ENCODE results near the gene MRPL53.

The MRPL53 gene

DNA sequence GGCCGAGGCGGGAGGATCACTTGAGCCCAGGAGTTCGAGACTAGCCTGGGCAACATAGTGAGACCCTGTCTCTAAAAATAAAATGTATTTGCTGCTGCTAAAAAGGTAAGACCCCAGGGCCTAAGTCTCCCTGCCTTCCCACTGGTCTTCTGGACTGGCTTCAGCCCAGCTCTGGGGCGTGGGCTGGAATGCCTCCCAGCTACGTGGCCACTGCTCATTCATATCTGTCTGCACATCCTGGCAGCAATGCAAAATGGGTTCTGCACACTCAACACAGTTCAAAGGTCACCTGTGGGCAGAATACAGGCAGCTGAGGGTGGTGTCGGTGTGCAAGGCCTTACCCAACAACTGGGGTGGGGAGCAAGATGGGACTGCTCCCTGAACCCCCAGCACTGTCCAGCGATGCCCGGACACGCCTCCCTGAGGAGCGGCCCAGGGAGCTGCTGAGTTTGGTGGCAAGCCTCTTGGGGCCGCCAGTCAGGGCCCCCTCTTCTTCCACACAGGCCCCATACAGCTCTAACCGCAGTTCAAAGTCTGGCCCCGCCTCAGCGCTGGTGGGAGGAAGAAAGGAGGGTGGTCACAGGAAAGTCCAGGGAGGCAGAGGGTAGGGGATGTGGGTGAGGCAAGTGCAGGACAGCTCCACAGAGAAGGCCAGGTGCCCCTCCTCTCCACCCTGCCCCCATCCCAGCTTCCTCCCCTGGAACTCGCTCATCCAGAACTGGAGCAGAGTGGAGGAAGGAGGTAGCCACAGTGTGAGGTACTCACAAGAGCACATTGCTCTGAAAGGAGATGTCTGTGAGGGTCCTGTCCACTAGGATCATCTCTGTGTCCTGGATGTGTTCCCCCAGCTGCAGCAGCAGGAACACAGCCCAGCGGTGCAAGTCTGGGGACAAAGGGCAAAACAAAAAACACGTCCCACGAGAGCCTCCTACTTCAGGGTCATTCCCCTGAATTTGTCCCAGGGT lies 42.7 kb downstream of the MRPL53 start:
- TF ChIP-seq EZH2phosphoT487 (conservative IDR thresholded peaks at IDR 0.05; ENCODE audit: low read length): no peak
- no peaks in the 10 kb centered on the region for H3F3A ChIP-seq (ENCODE audit: insufficient read depth)
- H3K4me2 ChIP-seq (ENCODE audit: low read depth, low read length, poor library complexity, severe bottlenecking): no peak overlapping the region
- H4K20me1 ChIP-seq (ENCODE audit: low read depth, low read length): no peaks in the 10 kb centered on the region
- no peak overlapping the region for H2AFZ ChIP-seq (ENCODE audit: low read depth, low read length, severe bottlenecking)
- no peaks in the 10 kb centered on the region for H3K79me2 ChIP-seq (ENCODE audit: insufficient read depth, low read length)
- no peak overlapping the region for H3K27ac ChIP-seq (ENCODE audit: low read depth, low read length)
- no peak overlapping the region for H3K9ac ChIP-seq (ENCODE audit: low read length)
- H3K4me3 ChIP-seq (ENCODE audit: insufficient read depth, low read length, poor library complexity, severe bottlenecking): no peak overlapping the region
- no peaks in the 10 kb centered on the region for H3K9me2 ChIP-seq (replicated peaks; ENCODE audit: insufficient read depth, low read length)
- H3K27me3 ChIP-seq (ENCODE audit: low read length): no peaks in the 10 kb centered on the region
- no peaks in the 10 kb centered on the region for H3K36me3 ChIP-seq (ENCODE audit: low read length)
- no peaks in the 10 kb centered on the region for H3K9me3 ChIP-seq (ENCODE audit: insufficient read depth, low read length)

DNA sequence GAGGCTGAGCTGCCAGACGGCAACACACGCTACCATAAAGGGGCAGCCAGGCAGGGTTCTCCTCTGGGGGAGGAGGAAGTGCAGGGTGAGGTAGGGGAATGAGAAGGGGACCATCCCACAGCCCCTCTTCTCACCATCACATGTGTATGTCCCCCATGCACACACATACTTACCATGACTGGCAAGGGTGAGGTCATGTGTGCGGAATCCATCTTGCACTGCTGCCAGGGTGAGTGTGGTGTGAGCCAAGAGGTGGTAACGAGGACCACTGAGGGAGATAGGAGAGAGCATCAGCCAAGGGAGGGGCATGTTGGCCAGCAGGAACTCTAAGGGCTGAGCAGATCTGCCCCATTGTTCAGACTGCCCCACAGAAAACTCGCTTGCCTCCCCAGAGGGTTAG lies 43.8 kb downstream of the MRPL53 start:
- H3K9ac ChIP-seq (ENCODE audit: low read length): no peak overlapping the region
- no peaks in the 10 kb centered on the region for H3K27me3 ChIP-seq (ENCODE audit: low read length)
- H3F3A ChIP-seq (ENCODE audit: insufficient read depth): no peaks in the 10 kb centered on the region
- H3K36me3 ChIP-seq (ENCODE audit: low read length): no peaks in the 10 kb centered on the region
- H3K9me3 ChIP-seq (ENCODE audit: insufficient read depth, low read length): no peaks in the 10 kb centered on the region
- no peaks in the 10 kb centered on the region for H4K20me1 ChIP-seq (ENCODE audit: low read depth, low read length)
- H3K4me3 ChIP-seq (ENCODE audit: insufficient read depth, low read length, poor library complexity, severe bottlenecking): no peak overlapping the region
- H2AFZ ChIP-seq (ENCODE audit: low read depth, low read length, severe bottlenecking): no peak overlapping the region
- TF ChIP-seq EZH2phosphoT487 (conservative IDR thresholded peaks at IDR 0.05; ENCODE audit: low read length): no peak
- TF ChIP-seq, protein P1, sequence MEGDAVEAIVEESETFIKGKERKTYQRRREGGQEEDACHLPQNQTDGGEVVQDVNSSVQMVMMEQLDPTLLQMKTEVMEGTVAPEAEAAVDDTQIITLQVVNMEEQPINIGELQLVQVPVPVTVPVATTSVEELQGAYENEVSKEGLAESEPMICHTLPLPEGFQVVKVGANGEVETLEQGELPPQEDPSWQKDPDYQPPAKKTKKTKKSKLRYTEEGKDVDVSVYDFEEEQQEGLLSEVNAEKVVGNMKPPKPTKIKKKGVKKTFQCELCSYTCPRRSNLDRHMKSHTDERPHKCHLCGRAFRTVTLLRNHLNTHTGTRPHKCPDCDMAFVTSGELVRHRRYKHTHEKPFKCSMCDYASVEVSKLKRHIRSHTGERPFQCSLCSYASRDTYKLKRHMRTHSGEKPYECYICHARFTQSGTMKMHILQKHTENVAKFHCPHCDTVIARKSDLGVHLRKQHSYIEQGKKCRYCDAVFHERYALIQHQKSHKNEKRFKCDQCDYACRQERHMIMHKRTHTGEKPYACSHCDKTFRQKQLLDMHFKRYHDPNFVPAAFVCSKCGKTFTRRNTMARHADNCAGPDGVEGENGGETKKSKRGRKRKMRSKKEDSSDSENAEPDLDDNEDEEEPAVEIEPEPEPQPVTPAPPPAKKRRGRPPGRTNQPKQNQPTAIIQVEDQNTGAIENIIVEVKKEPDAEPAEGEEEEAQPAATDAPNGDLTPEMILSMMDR (IDR thresholded peaks at IDR 0.05; ENCODE audit: insufficient read depth, low read length, poor library complexity, severe bottlenecking): no peak
- no peak overlapping the region for H3K27ac ChIP-seq (ENCODE audit: low read depth, low read length)
- no peaks in the 10 kb centered on the region for H3K79me2 ChIP-seq (ENCODE audit: insufficient read depth, low read length)
- no peak overlapping the region for H3K4me2 ChIP-seq (ENCODE audit: low read depth, low read length, poor library complexity, severe bottlenecking)
- no peaks in the 10 kb centered on the region for H3K9me2 ChIP-seq (replicated peaks; ENCODE audit: insufficient read depth, low read length)

DNA sequence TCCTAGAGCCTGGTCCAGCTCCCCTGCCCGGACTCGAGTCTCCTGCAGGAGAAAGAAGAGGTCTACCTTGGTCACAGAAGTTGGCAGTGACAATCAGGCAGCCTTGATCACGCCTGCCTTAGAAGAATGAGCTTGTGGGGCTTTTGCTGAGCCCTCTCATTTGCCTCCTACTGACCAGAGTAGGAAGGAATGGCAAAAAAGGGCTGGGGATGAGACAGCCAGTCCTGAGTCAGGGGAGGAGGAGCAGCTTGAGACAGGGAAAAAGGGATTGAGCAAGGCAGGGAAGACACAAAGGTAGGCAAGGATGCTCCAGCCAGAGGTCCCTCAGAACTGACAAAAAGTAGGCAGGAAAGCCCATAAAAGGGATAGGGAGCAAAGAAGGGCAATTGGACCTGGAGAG lies 44.9 kb downstream of the MRPL53 start:
- Histone ChIP-seq H3K36me3 (ENCODE audit: low read length) (no peaks in the 10 kb centered on the region), H3K4me3 (ENCODE audit: insufficient read depth, low read length, poor library complexity, severe bottlenecking) (no peak overlapping the region), H4K20me1 (ENCODE audit: low read depth, low read length) (no peaks in the 10 kb centered on the region), H2AFZ (ENCODE audit: low read depth, low read length, severe bottlenecking) (no peak overlapping the region), H3K27ac (ENCODE audit: low read depth, low read length) (no peak overlapping the region), H3K9me2 (replicated peaks; ENCODE audit: insufficient read depth, low read length) (no peaks in the 10 kb centered on the region), H3K27me3 (ENCODE audit: low read length) (no peaks in the 10 kb centered on the region), H3F3A (ENCODE audit: insufficient read depth) (no peaks in the 10 kb centered on the region), H3K9me3 (ENCODE audit: insufficient read depth, low read length) (no peaks in the 10 kb centered on the region), H3K9ac (ENCODE audit: low read length) (no peak overlapping the region), H3K4me2 (ENCODE audit: low read depth, low read length, poor library complexity, severe bottlenecking) (no peak overlapping the region), H3K79me2 (ENCODE audit: insufficient read depth, low read length) (no peaks in the 10 kb centered on the region)
- TF ChIP-seq, protein P1 (IDR thresholded peaks at IDR 0.05; ENCODE audit: insufficient read depth, low read length, poor library complexity, severe bottlenecking): no peak
- TF ChIP-seq EZH2phosphoT487 (conservative IDR thresholded peaks at IDR 0.05; ENCODE audit: low read length): no peak

DNA sequence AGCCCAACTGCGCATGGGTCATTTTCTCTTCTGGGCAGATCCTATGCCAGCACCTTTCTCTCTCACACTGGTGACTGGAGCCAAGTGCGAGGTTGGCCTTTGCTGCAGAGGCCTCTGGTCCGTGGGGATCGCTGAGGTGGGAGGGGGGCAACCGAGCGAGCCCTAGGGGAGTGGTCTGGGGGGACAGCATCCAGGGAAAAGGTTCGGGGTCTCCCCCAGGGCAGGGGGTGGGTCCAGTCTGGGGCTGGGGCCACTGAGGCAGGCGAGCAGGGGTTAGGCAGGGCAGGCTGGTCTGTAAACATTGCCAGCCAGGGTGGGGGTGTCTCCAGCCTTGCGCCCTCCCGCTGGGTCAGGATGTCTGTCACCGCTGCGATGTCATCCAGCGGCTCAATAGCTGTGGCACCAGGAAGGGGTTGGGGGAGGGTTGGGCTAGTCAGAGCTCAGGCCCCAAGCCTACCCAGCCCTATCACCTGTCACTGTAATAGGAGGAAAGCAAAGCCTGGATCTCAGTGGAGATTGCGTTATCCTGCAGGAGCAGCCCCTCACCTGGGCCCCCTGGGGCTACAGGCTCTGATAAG lies 46.2 kb downstream of the MRPL53 start:
- Histone ChIP-seq H2AFZ (ENCODE audit: low read depth, low read length, severe bottlenecking) (no peak overlapping the region), H3K4me3 (ENCODE audit: insufficient read depth, low read length, poor library complexity, severe bottlenecking) (no peak overlapping the region), H3K4me2 (ENCODE audit: low read depth, low read length, poor library complexity, severe bottlenecking) (no peak overlapping the region), H3K9me2 (replicated peaks; ENCODE audit: insufficient read depth, low read length) (no peaks in the 10 kb centered on the region), H3K9me3 (ENCODE audit: insufficient read depth, low read length) (no peaks in the 10 kb centered on the region), H3K27ac (ENCODE audit: low read depth, low read length) (no peak overlapping the region), H3K27me3 (ENCODE audit: low read length) (no peaks in the 10 kb centered on the region), H4K20me1 (ENCODE audit: low read depth, low read length) (no peaks in the 10 kb centered on the region), H3K36me3 (ENCODE audit: low read length) (no peaks in the 10 kb centered on the region), H3K79me2 (ENCODE audit: insufficient read depth, low read length) (no peaks in the 10 kb centered on the region), H3F3A (ENCODE audit: insufficient read depth) (no peaks in the 10 kb centered on the region), H3K9ac (ENCODE audit: low read length) (no peak overlapping the region)
- TF ChIP-seq EZH2phosphoT487 (conservative IDR thresholded peaks at IDR 0.05; ENCODE audit: low read length): no peak
- TF ChIP-seq, protein P1 (IDR thresholded peaks at IDR 0.05; ENCODE audit: insufficient read depth, low read length, poor library complexity, severe bottlenecking): no peak

Data from SU-DHL-6 (cell line).